H9 (cell line): ENCODE measurements around the gene CLEC10A. TPM values are rescaled to one million over a fixed set of nuclear protein-coding genes. Genes with fewer than 3 reads are reported as not detected.
A peak's percentile ranks its signal among the peaks of the same experiment; 100 is the strongest.

ENCODE experiments used
- DNase-seq: peaks from one replicate; pipeline ENCODE4 v3.0.0-alpha.2; 2017
- H2AFZ ChIP-seq: one replicate; pipeline ENCODE4 v1.6.1; 2013; ENCODE audit warnings: mild to moderate bottlenecking, low read length, control low read depth, moderate library complexity
- H2AK5ac ChIP-seq: 2 replicates; pipeline ENCODE4 v1.6.1; 2013; ENCODE audit warnings: low read length, control low read depth, mixed read lengths; ENCODE audit not compliant: insufficient read length
- H2BK120ac ChIP-seq: one replicate; pipeline ENCODE4 v1.6.1; 2013; ENCODE audit warnings: low read depth, mild to moderate bottlenecking, low read length, control low read depth, inconsistent platforms; ENCODE audit not compliant: poor library complexity, severe bottlenecking
- H2BK12ac ChIP-seq: 2 replicates; pipeline ENCODE4 v1.6.1; 2013; ENCODE audit warnings: low read length, control low read depth, mixed read lengths, low read depth; ENCODE audit not compliant: insufficient read length
- H2BK15ac ChIP-seq: 2 replicates; pipeline ENCODE4 v1.6.1; 2013; ENCODE audit warnings: low read depth, low read length, control low read depth
- H2BK20ac ChIP-seq: one replicate; pipeline ENCODE4 v1.6.1; 2013; ENCODE audit warnings: low read depth, mild to moderate bottlenecking, low read length, control low read depth, inconsistent platforms; ENCODE audit not compliant: poor library complexity, severe bottlenecking
- H2BK5ac ChIP-seq: 2 replicates; pipeline ENCODE4 v1.6.1; 2013; ENCODE audit warnings: low read length, control low read depth, mixed read lengths; ENCODE audit not compliant: insufficient read length
- H3K14ac ChIP-seq: 2 replicates; pipeline ENCODE4 v1.6.1; 2013; ENCODE audit warnings: low read length, control low read depth; ENCODE audit not compliant: insufficient read depth
- H3K18ac ChIP-seq: 2 replicates; pipeline ENCODE4 v1.6.1; 2013; ENCODE audit warnings: low read depth, mild to moderate bottlenecking, mixed read lengths, low read length, control low read depth; ENCODE audit not compliant: insufficient read length
- H3K23ac ChIP-seq: 2 replicates; pipeline ENCODE4 v1.6.1; 2013; ENCODE audit warnings: low read length, control low read depth, mixed read lengths, low read depth; ENCODE audit not compliant: insufficient read length
- H3K23me2 ChIP-seq: 2 replicates; pipeline ENCODE4 v1.6.1; 2013; ENCODE audit warnings: low read depth, mild to moderate bottlenecking, mixed read lengths, low read length, control low read depth; ENCODE audit not compliant: insufficient read length, poor library complexity, severe bottlenecking
- H3K27ac ChIP-seq: 2 replicates; pipeline ENCODE4 v1.5.1; 2013; ENCODE audit warnings: low read length, control low read depth, mixed read lengths, low read depth; ENCODE audit not compliant: insufficient read length
- H3K27me3 ChIP-seq: 2 replicates; pipeline ENCODE4 v1.6.1; 2013; ENCODE audit warnings: low read length, control low read depth, inconsistent platforms; ENCODE audit not compliant: insufficient read depth
- H3K4ac ChIP-seq: 2 replicates; pipeline ENCODE4 v1.6.1; 2013; ENCODE audit warnings: low read depth, mild to moderate bottlenecking, control low read depth, inconsistent platforms, low read length, moderate library complexity
- H3K4me1 ChIP-seq: 2 replicates; pipeline ENCODE4 v1.6.1; 2013; ENCODE audit warnings: low read length, control low read depth, inconsistent platforms; ENCODE audit not compliant: insufficient read depth
- H3K4me2 ChIP-seq: 2 replicates; pipeline ENCODE4 v1.6.1; 2013; ENCODE audit warnings: low read length, control low read depth, mixed read lengths; ENCODE audit not compliant: insufficient read length, insufficient read depth
- H3K56ac ChIP-seq: 2 replicates; pipeline ENCODE4 v1.6.1; 2013; ENCODE audit warnings: low read depth, mild to moderate bottlenecking, mixed read lengths, low read length, control low read depth; ENCODE audit not compliant: insufficient read length
- H3K79me1 ChIP-seq: 2 replicates; pipeline ENCODE4 v1.6.1; 2013; ENCODE audit warnings: low read depth, mild to moderate bottlenecking, moderate library complexity, low read length, control low read depth, inconsistent platforms; ENCODE audit not compliant: insufficient read depth, poor library complexity, severe bottlenecking
- H3K79me2 ChIP-seq: 2 replicates; pipeline ENCODE4 v1.6.1; 2013; ENCODE audit warnings: low read length, control low read depth, inconsistent platforms; ENCODE audit not compliant: insufficient read depth
- H3K9ac ChIP-seq: 2 replicates; pipeline ENCODE4 v1.6.1; 2013; ENCODE audit warnings: low read length, control low read depth, mixed read lengths; ENCODE audit not compliant: insufficient read length; ENCODE audit errors: extremely low read depth
- H3K9me3 ChIP-seq: one replicate; pipeline ENCODE4 v1.6.1; 2013; ENCODE audit warnings: low read depth, low read length, inconsistent platforms; ENCODE audit not compliant: control insufficient read depth
- H3T11ph ChIP-seq: one replicate; pipeline ENCODE4 v1.6.1; 2013; ENCODE audit warnings: mild to moderate bottlenecking, low read length, control low read depth, inconsistent platforms
- H4K20me1 ChIP-seq: one replicate; pipeline ENCODE4 v1.6.1; 2013; ENCODE audit not compliant: control insufficient read depth, insufficient read length, insufficient read depth
- H4K5ac ChIP-seq: 2 replicates; pipeline ENCODE4 v1.6.1; 2013; ENCODE audit warnings: low read depth, mild to moderate bottlenecking, mixed read lengths, low read length, control low read depth; ENCODE audit not compliant: insufficient read length
- H4K8ac ChIP-seq: replicated peaks from 2 replicates; pipeline ENCODE4 v1.6.1; 2013; ENCODE audit warnings: low read length, control low read depth, mixed read lengths, low read depth; ENCODE audit not compliant: insufficient read length
- H4K91ac ChIP-seq: 2 replicates; pipeline ENCODE4 v1.6.1; 2013; ENCODE audit warnings: low read depth, mild to moderate bottlenecking, moderate library complexity, mixed read lengths, low read length, control low read depth; ENCODE audit not compliant: insufficient read length
- H3K27ac Mint-ChIP-seq, 3 experiments: 2 replicates in 2 of 3; 3 replicates in 1 of 3; pipeline ENCODE4 v1.8.0; 2020 to 2021; ENCODE audit warnings: mixed read lengths in 3 of 3, mild to moderate bottlenecking in 1 of 3, moderate library complexity in 1 of 3
- H3K27me3 Mint-ChIP-seq: 2 replicates; pipeline ENCODE4 v1.8.0; 2021; ENCODE audit warnings: low read depth, mild to moderate bottlenecking, moderate library complexity, mixed read lengths
- H3K36me3 Mint-ChIP-seq, 3 experiments: 2 replicates in 2 of 3; 3 replicates in 1 of 3; pipeline ENCODE4 v1.8.0; 2020 to 2021; ENCODE audit warnings: low read depth in 3 of 3, mixed read lengths in 3 of 3; ENCODE audit not compliant: insufficient read depth in 1 of 3
- H3K4me1 Mint-ChIP-seq, 2 experiments: 2 replicates each; pipeline ENCODE4 v1.8.0; 2020; ENCODE audit warnings: mixed read lengths in 2 of 2
- H3K4me3 Mint-ChIP-seq, 2 experiments: 2 replicates in 1 of 2; 3 replicates in 1 of 2; pipeline ENCODE4 v1.8.0; 2020 to 2021; ENCODE audit warnings: mild to moderate bottlenecking in 2 of 2, mixed read lengths in 2 of 2, moderate library complexity in 1 of 2
- H3K9me3 Mint-ChIP-seq, 2 experiments: 2 replicates in 1 of 2; 3 replicates in 1 of 2; pipeline ENCODE4 v1.8.0; 2020; ENCODE audit warnings: mild to moderate bottlenecking in 2 of 2, mixed read lengths in 2 of 2, moderate library complexity in 1 of 2
- CTCF ChIP-seq: fragments of 200-600 bp; sonication (generic); conservative IDR thresholded peaks from 3 replicates; pipeline ENCODE4 v1.8.0; 2021; ENCODE audit warnings: antibody characterized with exemption, mild to moderate bottlenecking
- WGBS: extraction: QIAGEN DNeasy Blood & Tissue Kit; methylation state at CpG from one replicate; pipeline ENCODE4 v1.1.7; 2013; ENCODE audit warnings: missing lambda C conversion rate, low lambda C conversion rate, mixed read lengths; ENCODE audit not compliant: insufficient read length; ENCODE audit errors: extremely low coverage; 5-methylcytosine and 5-hydroxymethylcytosine counted together
- total RNA-seq: library from RNA; stranded (reverse); gene quantifications from 2 replicates; pipeline ENCODE4 v1.2.1, GENCODE V29; 2021

CLEC10A gene
- total RNA-seq, 1 experiment from 2014 or later, result not detected

- H3K9me3 ChIP-seq, result no peaks in the 10 kb centered on the region
- H3K56ac ChIP-seq, result no peak overlapping the region
- no peak overlapping the region for H2BK5ac ChIP-seq
- WGBS, result no CpG with 5 or more reads among the region's 13 CpGs
- no peak overlapping the region for H4K8ac ChIP-seq
- no peak overlapping the region for H3K18ac ChIP-seq
- peaks cover 25% of the 10 kb centered on the region for H3K27me3 Mint-ChIP-seq
- DNase-seq, result peak; percentile 61
- H3K9ac ChIP-seq, result no peak overlapping the region
- H3T11ph ChIP-seq, result no peak overlapping the region
- peaks cover 10 to 49% (median 27%) of the 10 kb centered on the region in 3 experiments for H3K36me3 Mint-ChIP-seq
- no peak overlapping the region for H2BK20ac ChIP-seq
- no peak overlapping the region for H3K4ac ChIP-seq
- no peaks in the 10 kb centered on the region for H4K20me1 ChIP-seq
- H3K4me3 Mint-ChIP-seq, result no peak overlapping the region
- H3K23me2 ChIP-seq, result peaks cover 11% of the 10 kb centered on the region
- H2BK12ac ChIP-seq, result no peak overlapping the region
- H3K23ac ChIP-seq, result no peak overlapping the region
- no peak overlapping the region for H3K4me2 ChIP-seq
- no peak overlapping the region for H4K5ac ChIP-seq
- 0 out of 5 replicates have a peak, but pooled peaks cover 0 to 2% of the 10 kb centered on the region in 2 experiments for H3K9me3 Mint-ChIP-seq
- no peak for TF ChIP-seq CTCF
- H3K27me3 ChIP-seq, result peaks cover 4% of the 10 kb centered on the region; the same call in 1 of the 2 replicates
- H3K27ac ChIP-seq, result no peak overlapping the region
- no peaks in the 10 kb centered on the region for H3K79me1 ChIP-seq
- H2AFZ ChIP-seq, result no peak overlapping the region
- H3K27ac Mint-ChIP-seq, result no peak overlapping the region
- H3K79me2 ChIP-seq, result no peaks in the 10 kb centered on the region
- H3K14ac ChIP-seq, result no peak overlapping the region
- H2AK5ac ChIP-seq, result no peak overlapping the region
- no peak overlapping the region for H4K91ac ChIP-seq
- H3K4me1 Mint-ChIP-seq, result peaks cover 12% of the 10 kb centered on the region in 2 experiments
- H2BK120ac ChIP-seq, result no peak overlapping the region
- H3K4me1 ChIP-seq, result no peaks in the 10 kb centered on the region
- no peak overlapping the region for H2BK15ac ChIP-seq
Measured at GRCh38 chr17:7027335-7027734, 52.7 kb downstream of the CLEC10A start.
